ENCODE measurements around the gene UBASH3B.
"Not testable (repeated sequence)": the region's sequence is repeated elsewhere in the genome, so short reads cannot be mapped to it uniquely, and the experiment has no call there.

DNA sequence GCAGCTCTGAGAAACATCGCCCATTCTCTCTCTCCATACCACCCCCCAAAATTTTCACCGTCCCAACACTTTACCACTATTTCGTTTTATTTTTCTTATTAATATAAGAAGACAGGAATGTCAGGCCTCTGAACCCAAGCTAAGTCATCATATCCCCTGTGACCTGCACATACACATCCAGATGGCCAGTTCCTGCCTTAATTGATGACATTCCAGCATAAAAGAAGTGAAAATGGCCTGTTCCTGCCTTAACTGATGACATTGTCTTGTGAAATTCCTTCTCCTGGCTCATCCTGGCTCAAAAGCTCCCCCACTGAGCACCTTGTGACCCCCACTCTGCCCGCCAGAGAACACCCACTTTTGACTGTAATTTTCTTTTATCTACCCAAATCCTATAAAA, 176.8 kb downstream of the UBASH3B start:
- not testable (repeated sequence) for TF ChIP-seq EZH2 (optimal IDR thresholded peaks at IDR 0.05; ENCODE audit: low read depth, low read length); EZH2phosphoT487 (IDR thresholded peaks at IDR 0.05; ENCODE audit: low read length)
- TF ChIP-seq, protein P1, sequence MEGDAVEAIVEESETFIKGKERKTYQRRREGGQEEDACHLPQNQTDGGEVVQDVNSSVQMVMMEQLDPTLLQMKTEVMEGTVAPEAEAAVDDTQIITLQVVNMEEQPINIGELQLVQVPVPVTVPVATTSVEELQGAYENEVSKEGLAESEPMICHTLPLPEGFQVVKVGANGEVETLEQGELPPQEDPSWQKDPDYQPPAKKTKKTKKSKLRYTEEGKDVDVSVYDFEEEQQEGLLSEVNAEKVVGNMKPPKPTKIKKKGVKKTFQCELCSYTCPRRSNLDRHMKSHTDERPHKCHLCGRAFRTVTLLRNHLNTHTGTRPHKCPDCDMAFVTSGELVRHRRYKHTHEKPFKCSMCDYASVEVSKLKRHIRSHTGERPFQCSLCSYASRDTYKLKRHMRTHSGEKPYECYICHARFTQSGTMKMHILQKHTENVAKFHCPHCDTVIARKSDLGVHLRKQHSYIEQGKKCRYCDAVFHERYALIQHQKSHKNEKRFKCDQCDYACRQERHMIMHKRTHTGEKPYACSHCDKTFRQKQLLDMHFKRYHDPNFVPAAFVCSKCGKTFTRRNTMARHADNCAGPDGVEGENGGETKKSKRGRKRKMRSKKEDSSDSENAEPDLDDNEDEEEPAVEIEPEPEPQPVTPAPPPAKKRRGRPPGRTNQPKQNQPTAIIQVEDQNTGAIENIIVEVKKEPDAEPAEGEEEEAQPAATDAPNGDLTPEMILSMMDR (IDR thresholded peaks at IDR 0.05; ENCODE audit: low read length): not testable (repeated sequence)

All from MM.1S (cell line).